T47D (cell line): Measurements from ENCODE around the gene DTWD1.
"Not testable (repeated sequence)": the region's sequence is repeated elsewhere in the genome, so short reads cannot be mapped to it uniquely, and the experiment has no call there.

Experiments
- DNase-seq, 2 experiments: peaks; one replicate each; pipeline versions ENCODE4 v3.0.0 to v3.0.0-alpha.2; 2011 to 2012; ENCODE audit warnings: low read depth in 1 of 2, low spot score in 1 of 2
- JUND ChIP-seq: IDR thresholded peaks from 2 replicates; pipeline ENCODE4 v1.6.1; 2012; ENCODE audit warnings: low read depth
- in situ Hi-C: cut with HindIII; loops from 2 replicates; pipeline ENCODE4 v1.10.0; 2016; ENCODE audit warnings: low sequenced_read_pairs, low pct_unique_long_range_greater_than_20kb

The DTWD1 gene

GRCh38 chr15:49656734-49657133, 35.9 kb downstream of the DTWD1 start:
- DNase-seq, result no peak
- in situ Hi-C loops, result no loop called here
- TF ChIP-seq JUND, result no peak

GRCh38 chr15:49664716-49665115, 43.9 kb downstream of the DTWD1 start:
- no peak for DNase-seq
- in situ Hi-C loops, result no loop called here
- TF ChIP-seq JUND, result no peak

DNA sequence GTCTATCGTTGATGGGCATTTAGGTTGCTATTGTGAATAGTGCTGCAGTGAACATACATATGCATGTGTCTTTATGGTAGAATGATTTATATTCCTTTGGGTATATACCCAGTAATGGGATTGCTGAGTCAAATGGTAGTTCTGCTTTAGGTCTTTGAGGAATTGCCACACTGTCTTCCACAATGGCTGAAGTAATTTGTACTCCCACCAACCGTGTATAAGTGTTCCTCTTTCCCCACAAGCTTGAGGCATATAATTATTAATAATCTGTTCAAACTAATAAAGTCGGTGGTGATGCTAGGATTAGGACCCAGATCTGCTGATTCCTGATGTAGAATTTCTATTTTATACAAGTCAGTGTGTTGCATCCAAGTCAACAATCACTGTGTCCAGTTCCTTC, 45.6 kb downstream of the DTWD1 start:
- in situ Hi-C loops, DNase-seq: not testable (repeated sequence)

DNA sequence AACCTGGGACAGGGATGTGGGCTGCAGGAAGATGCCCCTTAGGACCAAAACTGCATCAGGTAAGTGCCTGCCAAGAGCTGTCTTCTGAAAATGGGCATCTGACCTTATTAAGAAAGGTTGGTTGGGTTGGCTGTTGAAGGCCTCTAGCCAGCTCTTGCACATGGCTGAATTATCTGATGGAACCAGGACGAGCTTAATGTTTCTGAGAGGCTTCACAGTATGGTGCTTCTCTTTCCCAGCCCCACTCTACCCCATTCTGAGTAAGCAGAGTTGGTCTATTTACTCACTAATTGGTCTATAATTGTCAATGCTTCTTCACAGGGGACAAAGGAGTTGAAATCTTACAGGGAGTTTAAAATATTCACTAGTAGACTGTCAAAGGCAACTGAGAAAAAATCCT, 48.4 kb downstream of the DTWD1 start:
- DNase-seq, result no peak
- no peak for TF ChIP-seq JUND
- in situ Hi-C loops, result no loop called here

DNA sequence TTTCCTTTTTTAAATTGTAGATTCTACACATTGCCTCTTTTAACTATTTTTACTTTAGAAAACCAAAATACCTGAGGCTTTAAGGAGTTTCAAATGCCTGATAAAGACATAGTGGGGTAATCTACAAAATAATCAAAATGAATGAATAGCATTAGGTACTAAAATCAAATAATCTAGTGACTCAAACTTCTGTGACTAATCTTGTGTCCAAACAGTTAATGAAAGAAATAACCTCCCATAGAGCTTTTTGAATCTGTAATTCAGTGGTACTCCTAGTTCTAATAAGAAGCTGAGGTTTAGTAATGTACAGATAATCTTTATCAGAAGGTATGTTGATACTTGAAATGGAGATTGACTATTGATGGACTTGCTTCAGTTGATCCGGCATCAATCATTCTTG, 53.0 kb downstream of the DTWD1 start:
- no peak for DNase-seq
- in situ Hi-C loops, result no loop called here
- no peak for TF ChIP-seq JUND

GRCh38 chr15:49674370-49674769, 53.5 kb downstream of the DTWD1 start:
- no peak for DNase-seq
- in situ Hi-C loops, result no loop called here
- no peak for TF ChIP-seq JUND

DNA sequence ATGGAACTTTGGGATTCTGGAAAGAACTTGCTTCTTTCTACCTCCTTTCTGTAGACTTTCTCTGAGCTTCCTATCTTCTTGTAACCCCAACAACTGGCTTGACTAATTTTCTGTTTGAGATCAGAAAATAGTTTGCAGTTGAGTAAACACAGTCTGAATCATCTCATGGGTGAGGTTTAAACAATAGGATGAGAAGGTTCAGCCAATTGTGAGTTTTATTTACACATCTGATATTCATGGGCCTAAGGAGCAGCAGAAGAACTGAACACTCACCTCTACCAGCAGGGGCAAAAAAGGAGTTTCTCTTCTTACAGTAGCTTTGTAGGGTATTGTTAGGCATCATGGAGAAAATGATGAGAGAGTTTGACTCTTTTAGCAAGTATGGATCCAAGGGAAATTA, 54.2 kb downstream of the DTWD1 start:
- no peak for DNase-seq
- in situ Hi-C loops, result no loop called here
- TF ChIP-seq JUND, result no peak

GRCh38 chr15:49678655-49679054, 57.8 kb downstream of the DTWD1 start:
- no peak for TF ChIP-seq JUND
- in situ Hi-C loops, result no loop called here
- DNase-seq, result no peak

GRCh38 chr15:49686599-49686998, 65.8 kb downstream of the DTWD1 start:
- no peak for DNase-seq
- TF ChIP-seq JUND, result no peak
- in situ Hi-C loops, result no loop called here

GRCh38 chr15:49688135-49688790, 67.4 kb downstream of the DTWD1 start:
- TF ChIP-seq JUND, result no peak
- in situ Hi-C loops, result no loop called here
- DNase-seq, result no peak

DNA sequence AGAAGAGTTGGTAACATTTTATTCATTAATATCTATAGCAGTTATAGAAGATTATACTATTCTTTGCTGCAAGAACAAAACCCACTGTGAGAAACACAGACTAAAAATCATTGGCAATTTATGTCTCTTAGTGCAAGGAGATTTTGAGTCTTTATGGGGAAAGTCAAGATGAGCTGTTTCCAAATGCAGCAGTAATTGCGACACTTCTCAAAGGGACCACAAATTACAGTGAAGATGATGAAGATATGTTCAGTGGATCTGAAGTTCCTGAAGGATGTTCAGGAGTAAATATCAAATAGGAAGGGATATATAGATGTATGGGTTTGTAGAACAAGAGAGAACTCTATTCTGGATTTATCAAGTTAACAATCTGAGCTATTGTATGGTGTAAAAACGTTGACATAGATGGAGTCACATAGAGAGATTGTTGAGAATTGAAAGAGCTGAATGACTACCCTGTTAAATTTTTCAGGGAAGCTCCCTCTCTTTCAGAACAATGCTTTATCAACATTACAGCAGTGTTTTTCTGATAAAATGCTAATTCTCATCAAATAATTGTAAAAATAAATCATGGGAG, 71.8 kb downstream of the DTWD1 start:
- no peak for DNase-seq
- no peak for TF ChIP-seq JUND
- in situ Hi-C loops, result no loop called here

GRCh38 chr15:49693498-49693897, 72.7 kb downstream of the DTWD1 start:
- in situ Hi-C loops, result no loop called here
- no peak for DNase-seq

DNA sequence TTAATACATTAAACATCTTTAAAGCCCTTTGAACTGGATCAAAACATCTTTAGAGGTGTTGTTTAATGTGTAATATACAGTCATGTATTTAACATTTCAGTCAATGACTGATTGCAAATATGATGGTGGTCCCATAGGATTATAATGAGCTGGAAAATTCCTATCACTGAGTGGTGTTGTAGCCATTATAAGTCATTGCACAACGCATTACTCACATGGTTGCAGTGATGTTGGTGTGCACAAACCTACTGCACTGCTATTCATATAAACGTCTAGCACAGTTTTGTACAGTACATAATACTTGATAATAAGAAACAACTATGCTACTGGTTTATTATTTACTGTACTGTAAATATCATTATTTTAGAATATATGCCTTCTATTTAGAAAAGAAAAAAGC, 75.6 kb downstream of the DTWD1 start:
- no peak for TF ChIP-seq JUND
- in situ Hi-C loops, result no loop called here
- DNase-seq, result no peak

More at GRCh38 chr15:49693498-49693897, 72.7 kb downstream of the DTWD1 start:
- TF ChIP-seq JUND, result no peak

- TF ChIP-seq JUND, result no peak
- no peak for DNase-seq
- in situ Hi-C loops, result no loop called here
These were observed 76.3 kb downstream of the DTWD1 start for GRCh38 chr15:49697121-49697520.

DNA sequence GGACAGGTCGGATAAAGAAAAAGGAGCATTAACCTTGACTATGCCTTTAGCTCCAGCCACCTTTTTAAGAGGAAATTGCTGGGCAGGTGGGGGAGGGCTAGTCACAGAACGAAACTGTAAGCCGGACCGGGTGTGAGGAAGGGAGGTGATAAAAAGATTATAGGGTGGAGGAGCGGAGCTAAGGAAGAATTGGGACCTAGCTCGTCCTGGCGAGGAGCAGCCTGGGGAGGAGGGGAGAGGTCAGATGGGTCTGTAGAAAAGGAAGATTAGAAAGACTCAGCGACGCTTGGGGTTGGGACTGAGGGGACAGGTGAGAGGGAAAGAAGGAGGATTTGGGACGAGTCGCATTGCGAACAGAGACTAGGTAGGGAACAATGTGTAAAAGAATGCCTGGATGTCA, 82.1 kb downstream of the DTWD1 start:
- in situ Hi-C loops, DNase-seq: not testable (repeated sequence)
